ENCODE measurements around the gene DUSP22.

GRCh38 chr6:362231-362923, 70.1 kb downstream of the DUSP22 start:
- TF ChIP-seq POLR2A (IDR thresholded peaks at IDR 0.05; ENCODE audit: low read length) (no peak), GATA1 (IDR thresholded peaks at IDR 0.05; ENCODE audit: low read depth, low read length) (no peak)
